Activated CD4-positive, alpha-beta T cell treated with anti-CD3 and anti-CD28 coated beads, Interleukin-2, Interleukin-4, amounts not matched to agents 100 ng/mL and 50 ng/mL, durations not matched to agents 16 hours and 8 hours (primary cell): ENCODE measurements around the gene CAMKV.
"Not testable (repeated sequence)": the region's sequence is repeated elsewhere in the genome, so short reads cannot be mapped to it uniquely, and the experiment has no call there.

Experiments
- DNase-seq: peaks from one replicate; pipeline ENCODE4 v3.0.0-alpha.2; 2020; ENCODE audit warnings: low spot score

Gene CAMKV

GRCh38 chr3:49855662-49856061 lies 14.0 kb downstream of the CAMKV start:
- no peak for DNase-seq

- no peak for DNase-seq
These were observed 24.0 kb downstream of the CAMKV start for GRCh38 chr3:49845694-49846093.

- no peak for DNase-seq
These were observed 25.1 kb downstream of the CAMKV start for GRCh38 chr3:49844464-49845183.

- DNase-seq = no peak
These were observed 26.7 kb downstream of the CAMKV start for GRCh38 chr3:49842843-49843517.

- DNase-seq = no peak
These were observed 27.9 kb downstream of the CAMKV start for GRCh38 chr3:49841806-49842205.

- peak; percentile 6 for DNase-seq
These were observed 28.5 kb downstream of the CAMKV start for GRCh38 chr3:49841126-49841696.

GRCh38 chr3:49840388-49840787 lies 29.3 kb downstream of the CAMKV start:
- no peak for DNase-seq

- peak; percentile 79 for DNase-seq
These were observed 30.4 kb downstream of the CAMKV start for GRCh38 chr3:49839193-49839809.

GRCh38 chr3:49831341-49831740 lies 38.4 kb downstream of the CAMKV start:
- DNase-seq = no peak

GRCh38 chr3:49826016-49826415 lies 43.7 kb downstream of the CAMKV start:
- no peak for DNase-seq

GRCh38 chr3:49823131-49823530 lies 46.6 kb downstream of the CAMKV start:
- DNase-seq = not testable (repeated sequence)

- DNase-seq = peak; percentile 31
These were observed 56.1 kb downstream of the CAMKV start, which contains the start of gene UBA7 for GRCh38 chr3:49813497-49814174. TSS of gene UBA7 (minus strand) at chr3:49813953. CDS start at chr3:49813787, 166 bp downstream.

GRCh38 chr3:49812916-49813496 lies 56.7 kb downstream of the CAMKV start:
- DNase-seq = no peak
